Right kidney (tissue), 1 donor: Measurements from ENCODE around the gene EDAR.

Experiments
- DNase-seq: peaks from one replicate; pipeline ENCODE4 v3.0.0-alpha.2; 2016

EDAR gene

DNA sequence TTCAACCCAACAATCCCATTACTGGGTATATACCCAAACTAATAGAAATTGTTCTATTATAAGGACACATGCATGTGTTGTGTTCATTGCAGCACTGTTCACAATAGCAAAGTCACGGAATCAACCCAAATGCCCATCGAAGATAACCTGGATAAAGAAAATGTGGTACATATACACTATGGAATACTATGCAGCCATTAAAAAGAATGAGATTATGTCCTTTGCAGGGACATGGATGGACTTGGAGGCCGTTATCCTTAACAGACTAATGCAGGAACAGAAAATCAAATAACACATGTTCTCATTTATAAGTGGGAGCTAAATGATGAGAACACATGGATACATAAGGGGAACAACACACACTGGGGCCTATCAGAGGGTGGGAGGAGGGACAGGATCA is 136.6 kb downstream of the EDAR start:
- DNase-seq, result no peak

DNA sequence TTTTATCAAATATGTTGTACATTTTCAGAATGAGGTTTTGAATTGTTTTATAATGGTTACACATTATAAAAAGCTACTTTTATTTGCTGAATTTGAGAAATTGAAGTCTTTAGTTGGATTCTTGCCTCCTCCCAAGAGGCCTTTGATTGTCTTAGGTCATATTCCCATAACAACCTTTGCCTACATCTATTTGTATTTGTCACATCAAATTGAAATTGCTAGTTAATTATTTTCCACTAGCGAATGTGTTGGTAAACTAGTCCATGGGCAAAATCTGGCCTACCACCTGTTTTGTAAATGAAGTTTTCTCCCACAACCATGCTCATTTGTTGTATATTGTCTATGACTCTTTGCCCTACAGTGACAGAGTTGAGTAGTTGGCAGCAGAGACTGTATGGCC is 142.0 kb downstream of the EDAR start:
- DNase-seq, result no peak

DNA sequence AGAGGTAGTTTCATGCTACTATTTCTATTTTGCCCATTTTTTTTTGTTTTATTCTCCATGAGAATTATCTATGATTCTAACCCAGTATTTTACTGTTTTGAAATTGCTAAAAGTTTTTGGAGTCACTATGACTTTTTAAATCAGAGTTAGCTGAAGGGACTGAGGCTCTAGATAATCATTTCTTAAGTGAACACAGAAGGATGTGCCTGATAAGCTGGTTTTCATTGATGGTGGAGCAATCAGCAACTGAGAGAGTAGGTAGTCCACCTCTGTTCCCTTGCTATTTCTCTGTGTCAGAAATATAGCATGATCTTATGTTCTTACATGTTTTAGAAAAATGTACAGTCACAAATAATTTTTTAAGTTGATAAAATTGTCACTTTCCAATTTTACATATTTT is 143.1 kb downstream of the EDAR start:
- DNase-seq, result no peak
